IMR-90 (cell line): ENCODE data around the gene RNU6-9.

ENCODE experiments used
- FOS ChIP-seq: fragments of 150-350 bp; IDR thresholded peaks from 2 replicates; pipeline ENCODE4 v1.6.1; 2016; ENCODE audit warnings: low read depth, low read length
- MAFK ChIP-seq: IDR thresholded peaks from 2 replicates; pipeline ENCODE4 v1.6.1; 2012; ENCODE audit warnings: low read depth, low read length, improper control_type of control experiment
- TF ChIP-seq, protein P1 (sequence below): conservative IDR thresholded peaks from 2 replicates; pipeline ENCODE4 v1.5.1; 2012; ENCODE audit warnings: mild to moderate bottlenecking, low read depth, low read length, improper control_type of control experiment
- TF ChIP-seq, protein P2 (sequence below): fragments of 150-350 bp; IDR thresholded peaks from 2 replicates; pipeline ENCODE4 v1.6.1; 2017; ENCODE audit warnings: mild to moderate bottlenecking, antibody characterized with exemption, low read length, low read depth

DNA sequence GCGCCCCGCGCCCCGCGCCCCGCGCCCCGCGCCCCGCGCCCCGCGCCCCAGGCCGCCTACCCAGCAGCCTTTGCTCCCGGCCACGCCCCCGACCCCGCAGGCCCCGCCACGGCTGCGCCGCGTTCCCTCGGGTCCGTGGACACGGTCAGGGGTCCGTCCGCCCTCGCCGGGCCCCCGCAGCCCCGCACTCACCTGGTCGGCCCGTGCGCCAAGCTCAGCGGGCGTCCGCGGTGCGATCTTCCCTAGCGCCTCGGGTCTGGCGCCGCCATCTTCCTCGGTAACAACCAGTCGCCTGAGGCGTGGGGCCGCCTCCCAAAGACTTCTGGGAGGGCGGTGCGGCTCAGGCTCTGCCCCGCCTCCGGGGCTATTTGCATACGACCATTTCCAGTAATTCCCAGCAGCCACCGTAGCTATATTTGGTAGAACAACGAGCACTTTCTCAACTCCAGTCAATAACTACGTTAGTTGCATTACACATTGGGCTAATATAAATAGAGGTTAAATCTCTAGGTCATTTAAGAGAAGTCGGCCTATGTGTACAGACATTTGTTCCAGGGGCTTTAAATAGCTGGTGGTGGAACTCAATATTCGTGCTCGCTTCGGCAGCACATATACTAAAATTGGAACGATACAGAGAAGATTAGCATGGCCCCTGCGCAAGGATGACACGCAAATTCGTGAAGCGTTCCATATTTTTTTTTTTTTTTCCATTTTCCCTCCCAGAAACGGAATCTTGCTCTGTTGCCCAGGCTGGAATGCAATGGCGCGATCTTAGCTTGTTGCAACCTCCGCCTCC lies at the start of gene RNU6-9, which contains the start of gene MED16:
- TF ChIP-seq, protein P1, sequence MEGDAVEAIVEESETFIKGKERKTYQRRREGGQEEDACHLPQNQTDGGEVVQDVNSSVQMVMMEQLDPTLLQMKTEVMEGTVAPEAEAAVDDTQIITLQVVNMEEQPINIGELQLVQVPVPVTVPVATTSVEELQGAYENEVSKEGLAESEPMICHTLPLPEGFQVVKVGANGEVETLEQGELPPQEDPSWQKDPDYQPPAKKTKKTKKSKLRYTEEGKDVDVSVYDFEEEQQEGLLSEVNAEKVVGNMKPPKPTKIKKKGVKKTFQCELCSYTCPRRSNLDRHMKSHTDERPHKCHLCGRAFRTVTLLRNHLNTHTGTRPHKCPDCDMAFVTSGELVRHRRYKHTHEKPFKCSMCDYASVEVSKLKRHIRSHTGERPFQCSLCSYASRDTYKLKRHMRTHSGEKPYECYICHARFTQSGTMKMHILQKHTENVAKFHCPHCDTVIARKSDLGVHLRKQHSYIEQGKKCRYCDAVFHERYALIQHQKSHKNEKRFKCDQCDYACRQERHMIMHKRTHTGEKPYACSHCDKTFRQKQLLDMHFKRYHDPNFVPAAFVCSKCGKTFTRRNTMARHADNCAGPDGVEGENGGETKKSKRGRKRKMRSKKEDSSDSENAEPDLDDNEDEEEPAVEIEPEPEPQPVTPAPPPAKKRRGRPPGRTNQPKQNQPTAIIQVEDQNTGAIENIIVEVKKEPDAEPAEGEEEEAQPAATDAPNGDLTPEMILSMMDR = no peak
- TF ChIP-seq MAFK (no peak), FOS (peak; percentile 53; the same call in 1 of the 2 replicates)
- TF ChIP-seq, protein P2, sequence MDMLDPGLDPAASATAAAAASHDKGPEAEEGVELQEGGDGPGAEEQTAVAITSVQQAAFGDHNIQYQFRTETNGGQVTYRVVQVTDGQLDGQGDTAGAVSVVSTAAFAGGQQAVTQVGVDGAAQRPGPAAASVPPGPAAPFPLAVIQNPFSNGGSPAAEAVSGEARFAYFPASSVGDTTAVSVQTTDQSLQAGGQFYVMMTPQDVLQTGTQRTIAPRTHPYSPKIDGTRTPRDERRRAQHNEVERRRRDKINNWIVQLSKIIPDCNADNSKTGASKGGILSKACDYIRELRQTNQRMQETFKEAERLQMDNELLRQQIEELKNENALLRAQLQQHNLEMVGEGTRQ = no peak
